GM12878 (cell line): ENCODE data around the gene NCKAP5. TPM values are rescaled to one million over a fixed set of nuclear protein-coding genes. Genes with fewer than 3 reads are reported as not detected.

Source experiments
- ATAC-seq: fragments of 200-7000 bp; cut with Tn5 transposase; 3 replicates; pipeline ENCODE4 v1.9.1; 2020; ENCODE audit warnings: mild to moderate bottlenecking, moderate library complexity
- BruUV-seq: library from RNA; stranded (reverse); fragments of 400-500 nt; replicated peaks from 2 replicates; lab custom pipeline; 2021; lab: Mats Ljungman, UMichigan
- CTCF ChIA-PET: fragments of 300-600 bp; sonication (Branson Sonifier 250); formaldehyde crosslinking; extraction: SDS; loops from one replicate; lab custom pipeline; 2021; ENCODE audit warnings: inconsistent platforms; lab: Yijun Ruan, JAX
- POLR2A ChIA-PET: fragments of 350-600 bp; formaldehyde crosslinking; extraction: SDS; loops from one replicate; lab custom pipeline; 2021; ENCODE audit warnings: inconsistent platforms; lab: Charles Lee
- RAD21 ChIA-PET: fragments of 300-600 bp; sonication (Branson Sonifier 250); formaldehyde crosslinking; loops from one replicate; lab custom pipeline; 2023; ENCODE audit warnings: antibody characterized with exemption; ENCODE audit not compliant: unreplicated experiment; lab: Charles Lee
- SMC1A ChIA-PET: fragments of 300-600 bp; sonication (Branson Sonifier 250); formaldehyde crosslinking; loops from one replicate; lab custom pipeline; 2023; ENCODE audit not compliant: unreplicated experiment, uncharacterized antibody; lab: Charles Lee
- DNase-seq: peaks from one replicate; pipeline ENCODE4 v3.0.0-alpha.2; 2011; ENCODE audit warnings: low read depth, low spot score
- FAIRE-seq: peaks from 3 replicates; lab custom pipeline; 2011; peaks lifted over from hg19 to GRCh38; lab: Jason Lieb, UNC
- H2AFZ ChIP-seq: 2 replicates; pipeline ENCODE4 v1.6.0; 2011; ENCODE audit warnings: low read depth, low read length, control low read depth; ENCODE audit not compliant: control insufficient read depth
- H3K27ac ChIP-seq: 2 replicates; pipeline ENCODE4 v1.5.1; 2011; ENCODE audit warnings: control low read depth; ENCODE audit not compliant: control insufficient read depth, insufficient read depth
- H3K27me3 ChIP-seq, 2 experiments: replicated peaks in 1 of 2; 2 replicates each; pipeline versions ENCODE4 v1.6.0 to v1.6.1; 2011; ENCODE audit warnings: low read length in 1 of 2; ENCODE audit not compliant: control insufficient read depth in 2 of 2, insufficient read depth in 2 of 2
- H3K36me3 ChIP-seq, 2 experiments: 2 replicates each; pipeline ENCODE4 v1.5.1; 2011; ENCODE audit warnings: low read length in 1 of 2; ENCODE audit not compliant: control insufficient read depth in 2 of 2, insufficient read depth in 2 of 2
- H3K4me1 ChIP-seq: 2 replicates; pipeline ENCODE4 v1.6.1; 2011; ENCODE audit warnings: mild to moderate bottlenecking, low read length, moderate library complexity, mixed read lengths; ENCODE audit not compliant: control insufficient read depth, insufficient read depth
- H3K4me2 ChIP-seq: 2 replicates; pipeline ENCODE4 v1.6.0; 2011; ENCODE audit warnings: control low read depth; ENCODE audit not compliant: control insufficient read depth, insufficient read depth
- H3K4me3 ChIP-seq: fragments of 200-600 bp; sonication (generic); 2 replicates; pipeline ENCODE4 v1.5.1; 2016
- H3K79me2 ChIP-seq: 2 replicates; pipeline ENCODE4 v1.6.0; 2011; ENCODE audit warnings: low read length; ENCODE audit not compliant: control insufficient read depth, insufficient read depth
- H3K9ac ChIP-seq: 2 replicates; pipeline ENCODE4 v1.8.0; 2011; ENCODE audit warnings: low read length, control low read depth, mixed read lengths; ENCODE audit not compliant: control insufficient read depth, insufficient read depth
- H3K9me3 ChIP-seq: replicated peaks from 3 replicates; pipeline ENCODE4 v1.5.1; 2011; ENCODE audit warnings: mild to moderate bottlenecking, low read length; ENCODE audit not compliant: control insufficient read depth, insufficient read depth
- H4K20me1 ChIP-seq: 2 replicates; pipeline ENCODE4 v1.6.0; 2011; ENCODE audit not compliant: control insufficient read depth, insufficient read depth
- BACH1 ChIP-seq: fragments of 450-650 bp; IDR thresholded peaks from 2 replicates; pipeline ENCODE4 v1.6.1; 2017; ENCODE audit warnings: mild to moderate bottlenecking, borderline replicate concordance
- BRCA1 ChIP-seq: IDR thresholded peaks from 2 replicates; pipeline ENCODE4 v1.6.1; 2011; ENCODE audit warnings: low read depth, low read length, improper control_type of control experiment
- CBFB ChIP-seq: IDR thresholded peaks from 2 replicates; pipeline ENCODE4 v1.6.1; 2016; ENCODE audit warnings: antibody characterized with exemption, low read depth
- CEBPB ChIP-seq, 2 experiments: fragments of 150-350 bp in 1 of 2; IDR thresholded peaks; 2 replicates each; pipeline ENCODE4 v1.6.1; 2012 to 2014; ENCODE audit warnings: low read depth in 2 of 2, low read length in 2 of 2, borderline replicate concordance in 1 of 2, inconsistent platforms in 1 of 2
- CREM ChIP-seq: IDR thresholded peaks from 2 replicates; pipeline ENCODE4 v1.6.1; 2014; ENCODE audit warnings: antibody characterized with exemption, low read depth
- GABPA ChIP-seq: IDR thresholded peaks from 2 replicates; pipeline ENCODE4 v1.6.1; 2014; ENCODE audit warnings: antibody characterized with exemption, low read depth, mild to moderate bottlenecking, inconsistent platforms
- KDM1A ChIP-seq: fragments of 200-600 bp; sonication (generic); IDR thresholded peaks from 2 replicates; pipeline ENCODE4 v1.6.1; 2016; ENCODE audit warnings: borderline replicate concordance
- MTA3 ChIP-seq: IDR thresholded peaks from 2 replicates; pipeline ENCODE4 v1.6.1; 2012; ENCODE audit warnings: low read length, inconsistent platforms, borderline replicate concordance
- NR2C1 ChIP-seq: fragments of 450-650 bp; IDR thresholded peaks from 2 replicates; pipeline ENCODE4 v1.6.1; 2017; ENCODE audit warnings: antibody characterized with exemption, mild to moderate bottlenecking, moderate library complexity
- PBX3 ChIP-seq: IDR thresholded peaks from 2 replicates; pipeline ENCODE4 v1.6.1; 2011; ENCODE audit warnings: mild to moderate bottlenecking, low read depth, low read length, moderate library complexity; ENCODE audit not compliant: insufficient replicate concordance
- PML ChIP-seq: IDR thresholded peaks from 2 replicates; pipeline ENCODE4 v1.6.1; 2012; ENCODE audit warnings: low read length, inconsistent platforms
- POU2F2 ChIP-seq: IDR thresholded peaks from 3 replicates; pipeline ENCODE4 v1.6.1; 2011; ENCODE audit warnings: low read depth, mild to moderate bottlenecking, low read length, borderline replicate concordance
- SIX5 ChIP-seq: IDR thresholded peaks from 2 replicates; pipeline ENCODE4 v1.6.1; 2011; ENCODE audit warnings: mild to moderate bottlenecking, low read depth, low read length, moderate library complexity; ENCODE audit not compliant: severe bottlenecking
- WRNIP1 ChIP-seq: IDR thresholded peaks from 2 replicates; pipeline ENCODE4 v1.6.1; 2011; ENCODE audit warnings: low read depth, low read length, improper control_type of control experiment, borderline replicate concordance
- ZNF217 ChIP-seq: fragments of 450-650 bp; IDR thresholded peaks from 2 replicates; pipeline ENCODE4 v1.6.1; 2017; ENCODE audit warnings: antibody characterized with exemption, mild to moderate bottlenecking
- WGBS: methylation state at CpG from one replicate; pipeline ENCODE4 v1.1.6; 2016; ENCODE audit warnings: low lambda C conversion rate; ENCODE audit not compliant: insufficient replicate concordance, insufficient coverage; ENCODE audit errors: missing lambda C conversion rate; 5-methylcytosine and 5-hydroxymethylcytosine counted together
- in situ Hi-C: fragments of 300-500 bp; cut with MboI; formaldehyde crosslinking; loops from 9 replicates; pipeline ENCODE4 v1.14.3; 2018; ENCODE audit warnings: mixed read lengths
- intact Hi-C: fragments of 100-400 bp; cut with micrococcal nuclease; formaldehyde crosslinking; loops from one replicate; pipeline ENCODE4 v1.14.2; 2022; ENCODE audit not compliant: unreplicated experiment
- polyA plus RNA-seq, 11 experiments: library from polyadenylated mRNA; depleted of rRNA in 4 of 11; unstranded in 6 of 11; stranded (reverse) in 5 of 11; fragments of >200 nt; fragmentation: Nextera tagmentation in 4 of 11; fragmentation: Illumina TruSeq in 1 of 11; extraction: Ambion mirVana in 4 of 11; extraction: Trizol in 1 of 11; gene quantifications; 1 replicate in 1 of 11; 2 replicates in 10 of 11; pipeline versions ENCODE4 v1.2.1 to v1.2.3, GENCODE V29; 2011 to 2016; ENCODE audit warnings: inconsistent platforms in 2 of 11, missing spikeins in 2 of 11, low read depth in 1 of 11
- total RNA-seq, 4 experiments: library from RNA; depleted of rRNA in 3 of 4; stranded (reverse); fragments of >200 nt in 3 of 4; fragmentation: Illumina TruSeq in 1 of 4; extraction: Trizol in 1 of 4; gene quantifications; 2 replicates each; pipeline versions ENCODE4 v1.2.1 to v1.2.3, GENCODE V29; 2013 to 2021
- TF ChIP-seq, protein P1 (sequence below): fragments of 450-650 bp; IDR thresholded peaks from 2 replicates; pipeline ENCODE4 v1.6.1; 2018; ENCODE audit warnings: mild to moderate bottlenecking, low read depth, moderate library complexity; ENCODE audit not compliant: partially characterized antibody
- TF ChIP-seq, protein P2 (sequence below): IDR thresholded peaks from 2 replicates; pipeline ENCODE4 v1.6.1; 2011; ENCODE audit warnings: low read depth, mild to moderate bottlenecking, low read length, moderate library complexity, borderline replicate concordance; ENCODE audit errors: extremely low read depth
- TF ChIP-seq, protein P3 (sequence below): fragments of 150-350 bp; IDR thresholded peaks from 2 replicates; pipeline ENCODE4 v1.6.1; 2014; ENCODE audit warnings: mild to moderate bottlenecking, low read depth, low read length

Gene NCKAP5
- total and polyA plus RNA-seq, 10 of the 15 experiments (the other 5 are each of a cell fraction or from before 2014, with no cell fraction given), result 0.06 to 0.44 (median 0.16) TPM

DNA sequence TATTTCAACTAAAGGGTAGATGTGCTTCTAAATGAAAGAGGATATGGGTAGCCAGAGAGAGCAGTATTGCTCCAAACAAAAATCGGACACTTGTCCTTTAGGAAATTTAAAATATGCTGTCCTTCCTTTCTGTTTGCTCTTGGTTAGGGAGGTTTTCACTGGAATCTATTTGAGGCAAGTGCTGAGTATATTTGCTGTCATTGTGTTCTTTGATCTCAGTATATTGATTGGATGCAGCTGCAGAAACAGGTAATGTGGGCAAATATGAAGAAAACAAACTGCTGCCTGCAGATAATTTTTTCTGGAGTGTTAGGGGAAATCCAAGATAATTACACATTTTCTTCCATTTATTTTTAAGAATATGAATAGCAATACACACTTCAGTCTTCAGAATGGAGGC lies 410.2 kb downstream of the NCKAP5 start (continued):
- TF ChIP-seq WRNIP1 (no peak), CREM (no peak), ZNF217 (no peak)

GRCh38 chr2:133157141-133157540 lies 411.1 kb downstream of the NCKAP5 start:
- in situ Hi-C loops (loop anchor here (25.0 kb wide), 1 partner anchor 895 kb away; no protein-coding TSS in a partner anchor), intact Hi-C loops (no loop called here)
- H3K4me1 ChIP-seq, result no peaks in the 10 kb centered on the region
- DNase-seq (no peak), ATAC-seq (no peak), FAIRE-seq (no peak)
- POLR2A ChIA-PET, result no interaction called here
- H3K36me3 ChIP-seq, result no peaks in the 10 kb centered on the region
- H4K20me1 ChIP-seq, result no peaks in the 10 kb centered on the region
- BruUV-seq, result no TSS peak
- no peak overlapping the region for H3K4me2 ChIP-seq
- no peaks in the 10 kb centered on the region for H3K79me2 ChIP-seq
- no peaks in the 10 kb centered on the region for H3K27me3 ChIP-seq
- WGBS, result 17% methylated on average over 3 of the region's 3 CpGs
- RAD21 ChIA-PET, result interaction anchor here (0.6 kb wide), 1 partner anchor 258 kb away, joined by 3 read pairs; no protein-coding TSS in a partner anchor
- H3K9me3 ChIP-seq, result no peaks in the 10 kb centered on the region
- H2AFZ ChIP-seq, result no peak overlapping the region
- SMC1A ChIA-PET, result interaction anchor here (1.2 kb wide), 1 partner anchor 15 kb away, joined by 3 read pairs; no protein-coding TSS in a partner anchor
- H3K9ac ChIP-seq, result no peak overlapping the region
- H3K27ac ChIP-seq, result no peak overlapping the region
- CTCF ChIA-PET, result no interaction called here
- H3K4me3 ChIP-seq, result no peak overlapping the region
- TF ChIP-seq KDM1A, result no peak
- no peak for TF ChIP-seq BRCA1
- TF ChIP-seq, protein P1, sequence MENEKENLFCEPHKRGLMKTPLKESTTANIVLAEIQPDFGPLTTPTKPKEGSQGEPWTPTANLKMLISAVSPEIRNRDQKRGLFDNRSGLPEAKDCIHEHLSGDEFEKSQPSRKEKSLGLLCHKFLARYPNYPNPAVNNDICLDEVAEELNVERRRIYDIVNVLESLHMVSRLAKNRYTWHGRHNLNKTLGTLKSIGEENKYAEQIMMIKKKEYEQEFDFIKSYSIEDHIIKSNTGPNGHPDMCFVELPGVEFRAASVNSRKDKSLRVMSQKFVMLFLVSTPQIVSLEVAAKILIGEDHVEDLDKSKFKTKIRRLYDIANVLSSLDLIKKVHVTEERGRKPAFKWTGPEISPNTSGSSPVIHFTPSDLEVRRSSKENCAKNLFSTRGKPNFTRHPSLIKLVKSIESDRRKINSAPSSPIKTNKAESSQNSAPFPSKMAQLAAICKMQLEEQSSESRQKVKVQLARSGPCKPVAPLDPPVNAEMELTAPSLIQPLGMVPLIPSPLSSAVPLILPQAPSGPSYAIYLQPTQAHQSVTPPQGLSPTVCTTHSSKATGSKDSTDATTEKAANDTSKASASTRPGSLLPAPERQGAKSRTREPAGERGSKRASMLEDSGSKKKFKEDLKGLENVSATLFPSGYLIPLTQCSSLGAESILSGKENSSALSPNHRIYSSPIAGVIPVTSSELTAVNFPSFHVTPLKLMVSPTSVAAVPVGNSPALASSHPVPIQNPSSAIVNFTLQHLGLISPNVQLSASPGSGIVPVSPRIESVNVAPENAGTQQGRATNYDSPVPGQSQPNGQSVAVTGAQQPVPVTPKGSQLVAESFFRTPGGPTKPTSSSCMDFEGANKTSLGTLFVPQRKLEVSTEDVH, result no peak
- no peak for TF ChIP-seq POU2F2
- no peak for TF ChIP-seq NR2C1
- TF ChIP-seq MTA3, result no peak
- no peak for TF ChIP-seq SIX5
- TF ChIP-seq PML, result no peak
- TF ChIP-seq CEBPB (IDR thresholded peaks at IDR 0.05; ENCODE audit: borderline replicate concordance in 1 of 2, low read depth in 2 of 2, low read length in 2 of 2), result no peak
- TF ChIP-seq CBFB, result no peak
- TF ChIP-seq, protein P2, sequence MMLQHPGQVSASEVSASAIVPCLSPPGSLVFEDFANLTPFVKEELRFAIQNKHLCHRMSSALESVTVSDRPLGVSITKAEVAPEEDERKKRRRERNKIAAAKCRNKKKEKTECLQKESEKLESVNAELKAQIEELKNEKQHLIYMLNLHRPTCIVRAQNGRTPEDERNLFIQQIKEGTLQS, result no peak
- TF ChIP-seq PBX3, result no peak
- TF ChIP-seq GABPA, result no peak
- TF ChIP-seq BACH1, result no peak
- TF ChIP-seq, protein P3, sequence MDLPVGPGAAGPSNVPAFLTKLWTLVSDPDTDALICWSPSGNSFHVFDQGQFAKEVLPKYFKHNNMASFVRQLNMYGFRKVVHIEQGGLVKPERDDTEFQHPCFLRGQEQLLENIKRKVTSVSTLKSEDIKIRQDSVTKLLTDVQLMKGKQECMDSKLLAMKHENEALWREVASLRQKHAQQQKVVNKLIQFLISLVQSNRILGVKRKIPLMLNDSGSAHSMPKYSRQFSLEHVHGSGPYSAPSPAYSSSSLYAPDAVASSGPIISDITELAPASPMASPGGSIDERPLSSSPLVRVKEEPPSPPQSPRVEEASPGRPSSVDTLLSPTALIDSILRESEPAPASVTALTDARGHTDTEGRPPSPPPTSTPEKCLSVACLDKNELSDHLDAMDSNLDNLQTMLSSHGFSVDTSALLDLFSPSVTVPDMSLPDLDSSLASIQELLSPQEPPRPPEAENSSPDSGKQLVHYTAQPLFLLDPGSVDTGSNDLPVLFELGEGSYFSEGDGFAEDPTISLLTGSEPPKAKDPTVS, result no peak
